Measurements from ENCODE around the gene RASA3. TPM values are rescaled to one million over a fixed set of nuclear protein-coding genes. Genes with fewer than 3 reads are reported as not detected.

Gene RASA3
- total RNA-seq, 1 experiment from 2014 or later = 0.26 TPM

DNA sequence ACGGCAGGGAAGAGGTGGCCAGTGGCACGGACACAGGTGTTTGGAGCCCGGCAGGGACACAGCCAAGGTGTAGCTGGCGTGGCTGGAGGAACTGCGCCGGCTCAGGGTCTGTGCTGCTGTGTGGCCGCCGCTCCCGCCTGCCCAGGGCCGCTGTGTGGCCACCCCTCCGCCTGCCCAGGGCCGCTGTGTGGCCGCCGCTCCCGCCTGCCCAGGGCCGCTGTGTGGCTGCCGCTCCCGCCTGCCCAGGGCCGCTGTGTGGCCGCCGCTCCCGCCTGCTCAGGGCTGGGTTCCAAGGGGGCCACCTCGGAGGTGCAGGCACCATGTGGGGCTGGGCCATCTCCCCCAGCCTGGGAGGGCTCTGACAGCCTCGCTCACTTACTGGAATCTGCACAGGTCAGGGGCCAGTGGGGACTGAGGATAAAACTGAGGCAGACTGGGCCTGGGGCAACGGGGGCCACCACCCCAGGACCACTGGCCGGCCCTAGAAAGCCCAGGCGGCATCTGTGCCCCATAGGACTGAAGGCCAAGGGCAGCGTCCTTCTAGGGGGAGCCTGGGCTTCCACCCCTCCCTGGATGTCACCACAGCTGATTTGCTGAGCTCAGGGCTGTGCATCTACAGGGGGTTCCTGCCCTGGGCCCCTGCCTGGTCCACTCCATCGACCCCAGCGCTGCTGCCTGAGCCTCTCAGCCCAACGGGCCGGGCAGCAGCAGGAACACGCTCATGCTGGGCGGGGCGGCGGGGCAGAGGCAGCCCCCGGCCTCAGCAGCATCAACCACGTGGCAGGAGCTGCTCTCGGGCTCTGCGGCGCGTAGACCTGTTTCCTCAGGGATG, 180.1 kb downstream of the RASA3 start:
- no peak for DNase-seq
- intact Hi-C loops (cut with micrococcal nuclease; ENCODE audit: unreplicated experiment) = loop anchor here (5.0 kb wide), 1 partner anchor 275 kb away; no protein-coding TSS in a partner anchor
- Mint-ChIP-seq H3K27ac (ENCODE audit: unreplicated experiment) (no peak overlapping the region), H3K9me3 (ENCODE audit: low read depth, unreplicated experiment) (peaks cover 5% of the 10 kb centered on the region), H3K36me3 (ENCODE audit: insufficient read depth, unreplicated experiment) (peaks cover 5% of the 10 kb centered on the region), H3K4me3 (ENCODE audit: low read depth, unreplicated experiment) (no peak overlapping the region), H3K4me1 (ENCODE audit: low read depth, unreplicated experiment) (no peaks in the 10 kb centered on the region), H3K27me3 (ENCODE audit: unreplicated experiment) (no peaks in the 10 kb centered on the region)
- BruUV-seq (replicated peaks) = no TSS peak
- TF ChIP-seq, protein P1, sequence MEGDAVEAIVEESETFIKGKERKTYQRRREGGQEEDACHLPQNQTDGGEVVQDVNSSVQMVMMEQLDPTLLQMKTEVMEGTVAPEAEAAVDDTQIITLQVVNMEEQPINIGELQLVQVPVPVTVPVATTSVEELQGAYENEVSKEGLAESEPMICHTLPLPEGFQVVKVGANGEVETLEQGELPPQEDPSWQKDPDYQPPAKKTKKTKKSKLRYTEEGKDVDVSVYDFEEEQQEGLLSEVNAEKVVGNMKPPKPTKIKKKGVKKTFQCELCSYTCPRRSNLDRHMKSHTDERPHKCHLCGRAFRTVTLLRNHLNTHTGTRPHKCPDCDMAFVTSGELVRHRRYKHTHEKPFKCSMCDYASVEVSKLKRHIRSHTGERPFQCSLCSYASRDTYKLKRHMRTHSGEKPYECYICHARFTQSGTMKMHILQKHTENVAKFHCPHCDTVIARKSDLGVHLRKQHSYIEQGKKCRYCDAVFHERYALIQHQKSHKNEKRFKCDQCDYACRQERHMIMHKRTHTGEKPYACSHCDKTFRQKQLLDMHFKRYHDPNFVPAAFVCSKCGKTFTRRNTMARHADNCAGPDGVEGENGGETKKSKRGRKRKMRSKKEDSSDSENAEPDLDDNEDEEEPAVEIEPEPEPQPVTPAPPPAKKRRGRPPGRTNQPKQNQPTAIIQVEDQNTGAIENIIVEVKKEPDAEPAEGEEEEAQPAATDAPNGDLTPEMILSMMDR (IDR thresholded peaks at IDR 0.05; ENCODE audit: unreplicated experiment) = no peak
- CTCF ChIA-PET = no interaction called here

DNA sequence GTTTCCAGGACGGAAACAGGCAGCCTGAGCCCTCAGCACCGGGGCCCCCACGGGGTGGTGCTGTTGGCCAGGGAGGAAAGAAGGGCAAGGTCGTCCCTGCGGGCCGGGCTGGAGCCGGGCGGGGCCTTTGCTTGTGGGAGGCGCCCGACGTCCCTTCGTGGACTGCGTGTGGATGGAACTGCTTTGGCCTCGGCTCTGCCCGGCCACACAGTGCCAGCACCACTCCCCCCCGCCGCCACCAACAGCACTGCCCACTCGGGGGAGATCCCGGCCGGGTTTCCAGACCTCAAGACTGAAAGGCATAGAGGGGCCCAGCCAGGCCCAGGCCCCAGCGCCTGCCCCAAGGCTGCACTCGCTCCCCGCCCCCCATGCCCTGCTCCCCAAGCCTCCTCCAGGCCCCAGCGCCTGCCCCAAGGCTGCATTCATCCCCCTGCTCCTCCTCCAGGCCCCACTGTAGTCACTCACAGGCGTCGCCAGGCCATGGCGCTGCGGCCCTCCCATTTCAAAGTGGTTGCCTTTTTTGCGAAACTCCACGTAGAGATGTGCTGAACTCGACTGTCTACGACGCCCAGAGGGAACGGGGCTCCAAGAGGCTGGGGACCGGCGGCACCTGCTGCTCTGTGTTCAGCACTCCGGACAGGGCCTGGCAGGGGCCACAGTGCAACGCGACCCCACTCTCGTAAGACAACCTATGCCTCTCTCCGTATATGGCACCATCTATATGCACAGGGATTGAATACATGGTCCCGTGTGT, 181.0 kb downstream of the RASA3 start:
- peak; percentile 47 for DNase-seq
- CTCF ChIA-PET = no interaction called here
- Mint-ChIP-seq H3K36me3 (ENCODE audit: insufficient read depth, unreplicated experiment) (peaks cover 5% of the 10 kb centered on the region), H3K9me3 (ENCODE audit: low read depth, unreplicated experiment) (peaks cover 5% of the 10 kb centered on the region), H3K27ac (ENCODE audit: unreplicated experiment) (no peak overlapping the region), H3K27me3 (ENCODE audit: unreplicated experiment) (no peaks in the 10 kb centered on the region), H3K4me1 (ENCODE audit: low read depth, unreplicated experiment) (no peaks in the 10 kb centered on the region), H3K4me3 (ENCODE audit: low read depth, unreplicated experiment) (no peak overlapping the region)
- BruUV-seq (replicated peaks) = no TSS peak
- intact Hi-C loops (cut with micrococcal nuclease; ENCODE audit: unreplicated experiment) = loop anchor here (5.0 kb wide), 1 partner anchor 276 kb away; no protein-coding TSS in a partner anchor
- TF ChIP-seq, protein P1 (IDR thresholded peaks at IDR 0.05; ENCODE audit: unreplicated experiment) = peak; percentile 28

DNA sequence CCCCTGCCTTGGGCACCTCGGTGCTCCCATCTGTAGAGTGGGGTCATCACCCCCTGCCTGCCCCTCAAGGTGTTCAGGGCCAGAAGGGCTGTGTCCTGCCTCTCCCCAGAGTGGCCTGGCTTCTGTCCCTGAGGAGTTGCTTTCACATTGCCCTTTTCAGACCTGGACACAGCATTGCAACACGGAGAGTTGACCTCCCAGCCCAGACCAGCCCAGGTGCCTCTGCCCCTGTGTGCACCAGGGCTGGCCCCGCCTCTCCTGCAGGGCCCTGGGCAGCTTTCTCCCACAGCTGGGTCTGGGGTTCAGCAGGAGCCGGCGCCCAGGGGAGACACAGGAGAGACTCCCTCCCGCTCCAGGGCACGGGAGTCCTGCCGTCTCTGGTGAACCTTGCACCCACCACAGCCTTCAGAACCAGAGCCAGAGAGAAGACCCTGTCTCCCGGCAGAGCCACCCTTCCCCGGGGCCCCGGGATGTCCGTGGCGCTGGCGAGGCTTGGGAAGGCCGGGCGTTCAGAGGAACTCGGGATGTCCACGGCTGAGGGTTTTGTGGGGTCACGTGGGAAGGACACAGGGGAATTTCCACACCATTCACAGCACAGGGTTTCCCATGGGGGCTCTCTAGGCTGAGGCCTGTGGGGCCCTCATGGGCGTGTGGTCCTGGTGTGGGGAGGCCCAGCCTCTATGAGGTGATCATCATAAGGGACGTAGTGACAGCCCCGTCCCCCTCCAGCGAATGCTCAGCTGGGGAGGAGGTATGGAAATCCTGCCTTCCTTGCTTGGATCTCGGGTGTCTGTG, 181.8 kb downstream of the RASA3 start:
- DNase-seq = no peak
- Mint-ChIP-seq H3K36me3 (ENCODE audit: insufficient read depth, unreplicated experiment) (peaks cover 5% of the 10 kb centered on the region), H3K27me3 (ENCODE audit: unreplicated experiment) (no peaks in the 10 kb centered on the region), H3K27ac (ENCODE audit: unreplicated experiment) (no peak overlapping the region), H3K4me3 (ENCODE audit: low read depth, unreplicated experiment) (no peak overlapping the region), H3K9me3 (ENCODE audit: low read depth, unreplicated experiment) (peaks cover 5% of the 10 kb centered on the region), H3K4me1 (ENCODE audit: low read depth, unreplicated experiment) (no peaks in the 10 kb centered on the region)
- BruUV-seq (replicated peaks) = no TSS peak
- intact Hi-C loops (cut with micrococcal nuclease; ENCODE audit: unreplicated experiment) = loop anchor here (5.0 kb wide), 1 partner anchor 277 kb away; no protein-coding TSS in a partner anchor
- CTCF ChIA-PET = no interaction called here
- TF ChIP-seq, protein P1 (IDR thresholded peaks at IDR 0.05; ENCODE audit: unreplicated experiment) = no peak

DNA sequence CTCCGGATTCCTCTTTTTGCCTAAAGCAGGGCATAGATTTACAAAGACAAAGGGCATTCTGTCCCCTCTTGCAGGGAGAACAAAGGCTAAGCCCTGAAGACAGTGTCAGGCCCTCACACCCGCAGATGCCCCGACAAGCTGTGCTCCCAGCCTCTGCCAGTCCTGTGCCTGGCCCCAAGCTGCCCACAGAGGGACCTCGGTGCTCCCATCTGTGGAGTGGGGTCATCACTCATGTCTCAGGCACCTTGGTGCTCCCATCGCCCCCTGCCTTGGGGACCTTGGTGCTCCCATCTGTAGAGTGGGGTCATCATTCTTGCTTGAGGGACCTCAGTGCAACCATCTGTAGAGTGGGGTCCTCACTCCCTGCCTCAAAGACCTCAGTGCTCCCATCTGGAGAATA, 182.9 kb downstream of the RASA3 start:
- no TSS peak for BruUV-seq (replicated peaks)
- intact Hi-C loops (cut with micrococcal nuclease; ENCODE audit: unreplicated experiment) = no loop called here
- CTCF ChIA-PET = no interaction called here
- Mint-ChIP-seq H3K9me3 (ENCODE audit: low read depth, unreplicated experiment) (no peaks in the 10 kb centered on the region), H3K27me3 (ENCODE audit: unreplicated experiment) (no peaks in the 10 kb centered on the region), H3K27ac (ENCODE audit: unreplicated experiment) (no peak overlapping the region), H3K4me3 (ENCODE audit: low read depth, unreplicated experiment) (no peak overlapping the region), H3K4me1 (ENCODE audit: low read depth, unreplicated experiment) (no peaks in the 10 kb centered on the region), H3K36me3 (ENCODE audit: insufficient read depth, unreplicated experiment) (no peaks in the 10 kb centered on the region)
- DNase-seq = no peak
- TF ChIP-seq, protein P1 (IDR thresholded peaks at IDR 0.05; ENCODE audit: unreplicated experiment) = no peak
